Immature natural killer cell (primary cell): ENCODE results near the gene PRXL2B. TPM values are rescaled to one million over a fixed set of nuclear protein-coding genes. Genes with fewer than 3 reads are reported as not detected.
"Not testable (repeated sequence)": the region's sequence is repeated elsewhere in the genome, so short reads cannot be mapped to it uniquely, and the experiment has no call there.

ENCODE experiments used
- DNase-seq, 3 donors: peaks; one replicate each; pipeline ENCODE4 v3.0.0; 2022; ENCODE audit warnings: mixed read lengths in 1 of 3
- H3K27ac Mint-ChIP-seq, 6 donors: one replicate each; pipeline ENCODE4 v1.8.0; 2020; ENCODE audit warnings: mixed read lengths in 6 of 6, mild to moderate bottlenecking in 5 of 6, inconsistent platforms in 4 of 6, moderate library complexity in 3 of 6
- H3K27me3 Mint-ChIP-seq, 3 donors: one replicate each; pipeline ENCODE4 v1.8.0; 2020 to 2021; ENCODE audit warnings: low read depth in 3 of 3, mild to moderate bottlenecking in 3 of 3, mixed read lengths in 3 of 3, moderate library complexity in 3 of 3, inconsistent platforms in 1 of 3
- H3K36me3 Mint-ChIP-seq, 3 donors: one replicate each; pipeline ENCODE4 v1.8.0; 2020; ENCODE audit warnings: mixed read lengths in 3 of 3, inconsistent platforms in 2 of 3, mild to moderate bottlenecking in 2 of 3
- H3K4me1 Mint-ChIP-seq, 2 donors: one replicate each; pipeline ENCODE4 v1.8.0; 2020; ENCODE audit warnings: inconsistent platforms in 2 of 2, mild to moderate bottlenecking in 2 of 2, mixed read lengths in 2 of 2, moderate library complexity in 1 of 2
- H3K4me3 Mint-ChIP-seq, 5 donors: one replicate each; pipeline ENCODE4 v1.8.0; 2020; ENCODE audit warnings: mild to moderate bottlenecking in 5 of 5, mixed read lengths in 5 of 5, inconsistent platforms in 3 of 5, moderate library complexity in 3 of 5
- H3K9me3 Mint-ChIP-seq, 6 donors: one replicate each; pipeline ENCODE4 v1.8.0; 2020; ENCODE audit warnings: mild to moderate bottlenecking in 6 of 6, mixed read lengths in 6 of 6, inconsistent platforms in 4 of 6, moderate library complexity in 3 of 6
- polyA plus RNA-seq, 3 donors: library from polyadenylated mRNA; unstranded; fragments of 300-500 nt; fragmentation: Illumina TruSeq; gene quantifications; one replicate each; pipeline ENCODE4 v1.2.3, GENCODE V29; 2021

The PRXL2B gene
- polyA plus RNA-seq, 3 donors from 2014 or later, result 10.0 to 17.1 (median 13.6) TPM

GRCh38 chr1:2545754-2546514 lies 40.6 kb upstream of the PRXL2B start:
- peak overlapping the region; percentile 24 to 99 (median 98) for H3K27ac Mint-ChIP-seq

GRCh38 chr1:2546515-2547209 lies 39.9 kb upstream of the PRXL2B start:
- Mint-ChIP-seq H3K36me3 (no peaks in the 10 kb centered on the region), H3K27me3 (peaks cover 6 to 26% (median 14%) of the 10 kb centered on the region in 3 donors), H3K4me3 (peak overlapping the region; percentile 85 to 97 (median 91)), H3K27ac (peak overlapping the region; percentile 96 to 99 (median 98)), H3K4me1 (peaks cover 8 to 28% of the 10 kb centered on the region in 2 donors), H3K9me3 (no peaks in the 10 kb centered on the region)
- DNase-seq, result peak; percentile 79 to 88 (median 85)

More at GRCh38 chr1:2545754-2546514, 40.6 kb upstream of the PRXL2B start:
- DNase-seq, result peak; percentile 88 to 92 (median 92)
- Mint-ChIP-seq H3K36me3 (no peaks in the 10 kb centered on the region), H3K4me3 (peak overlapping the region; percentile 85 to 97 (median 91)), H3K4me1 (peaks cover 15 to 32% of the 10 kb centered on the region in 2 donors), H3K9me3 (no peaks in the 10 kb centered on the region), H3K27me3 (peaks cover 6 to 24% (median 14%) of the 10 kb centered on the region in 3 donors)

- DNase-seq, result peak; percentile 49 to 59 (median 55)
- Mint-ChIP-seq H3K4me3 (peak overlapping the region; percentile 85 to 97 (median 91)), H3K36me3 (no peaks in the 10 kb centered on the region), H3K27ac (peak overlapping the region; percentile 96 to 99 (median 98)), H3K9me3 (no peaks in the 10 kb centered on the region), H3K4me1 (peaks cover 8 to 24% of the 10 kb centered on the region in 2 donors), H3K27me3 (peaks cover 4 to 26% (median 14%) of the 10 kb centered on the region in 3 donors)
Measured at GRCh38 chr1:2547210-2548067, 39.1 kb upstream of the PRXL2B start.

- no peaks in the 10 kb centered on the region for H3K36me3 Mint-ChIP-seq
- peak overlapping the region; percentile 96 to 99 (median 98) for H3K27ac Mint-ChIP-seq
- peaks cover 8 to 24% of the 10 kb centered on the region in 2 donors for H3K4me1 Mint-ChIP-seq
- H3K4me3 Mint-ChIP-seq, result peak overlapping the region; percentile 85 to 97 (median 91)
- DNase-seq, result peak; percentile 80 to 82 (median 82)
- H3K27me3 Mint-ChIP-seq, result peaks cover 4 to 26% (median 14%) of the 10 kb centered on the region in 3 donors
- no peaks in the 10 kb centered on the region for H3K9me3 Mint-ChIP-seq
Measured at GRCh38 chr1:2548068-2548589, 38.4 kb upstream of the PRXL2B start.

- not testable (repeated sequence) for H3K36me3 Mint-ChIP-seq
Measured at GRCh38 chr1:2549367-2550029, 37.1 kb upstream of the PRXL2B start.

GRCh38 chr1:2550309-2550861 lies 36.2 kb upstream of the PRXL2B start:
- H3K9me3 Mint-ChIP-seq, DNase-seq: not testable (repeated sequence)
- peaks cover 17 to 34% of the 10 kb centered on the region in 2 donors for H3K4me1 Mint-ChIP-seq

More at GRCh38 chr1:2549367-2550029, 37.1 kb upstream of the PRXL2B start:
- Mint-ChIP-seq H3K27me3 (peaks cover 4 to 26% (median 14%) of the 10 kb centered on the region in 3 donors), H3K27ac (peak overlapping the region; percentile 96 to 99 (median 98)), H3K4me1 (peaks cover 11 to 27% of the 10 kb centered on the region in 2 donors), H3K4me3 (peak overlapping the region; percentile 46 to 94 (median 91))
- H3K9me3 Mint-ChIP-seq, DNase-seq: not testable (repeated sequence)

GRCh38 chr1:2551544-2551943 lies 35.0 kb upstream of the PRXL2B start:
- Mint-ChIP-seq H3K27ac (peak overlapping the region in 1 of 6 donors; percentile 64), H3K4me1 (peaks cover 27 to 43% of the 10 kb centered on the region in 2 donors), H3K27me3 (peaks cover 9 to 34% (median 18%) of the 10 kb centered on the region in 3 donors)
- not testable (repeated sequence) for H3K4me3 Mint-ChIP-seq, H3K9me3 Mint-ChIP-seq, H3K36me3 Mint-ChIP-seq, DNase-seq

More at GRCh38 chr1:2550309-2550861, 36.2 kb upstream of the PRXL2B start:
- H3K36me3 Mint-ChIP-seq, H3K4me3 Mint-ChIP-seq: not testable (repeated sequence)
- Mint-ChIP-seq H3K27ac (peak overlapping the region in 4 of 6 donors; percentile 53 to 87 (median 69)), H3K27me3 (peaks cover 4 to 26% (median 14%) of the 10 kb centered on the region in 3 donors)

GRCh38 chr1:2552189-2552588 lies 34.4 kb upstream of the PRXL2B start:
- Mint-ChIP-seq H3K27me3 (peaks cover 11 to 31% (median 16%) of the 10 kb centered on the region in 3 donors), H3K36me3 (no peaks in the 10 kb centered on the region), H3K27ac (no peak overlapping the region), H3K9me3 (no peaks in the 10 kb centered on the region), H3K4me3 (no peak overlapping the region), H3K4me1 (peaks cover 29 to 44% of the 10 kb centered on the region in 2 donors)
- DNase-seq, result no peak

GRCh38 chr1:2553076-2553475 lies 33.5 kb upstream of the PRXL2B start:
- H3K4me3 Mint-ChIP-seq, H3K9me3 Mint-ChIP-seq, DNase-seq, H3K27ac Mint-ChIP-seq, H3K36me3 Mint-ChIP-seq: not testable (repeated sequence)
- Mint-ChIP-seq H3K4me1 (peaks cover 37 to 45% of the 10 kb centered on the region in 2 donors), H3K27me3 (peaks cover 11 to 25% (median 11%) of the 10 kb centered on the region in 3 donors)

- H3K9me3 Mint-ChIP-seq, result no peaks in the 10 kb centered on the region
- H3K4me1 Mint-ChIP-seq, result peaks cover 33 to 44% of the 10 kb centered on the region in 2 donors
- H3K27ac Mint-ChIP-seq, result peak overlapping the region; percentile 82 to 100 (median 96)
- DNase-seq, result no peak
- H3K4me3 Mint-ChIP-seq, result peak overlapping the region in 2 of 5 donors; percentile 53 to 93
- H3K27me3 Mint-ChIP-seq, result peaks cover 6 to 19% (median 9%) of the 10 kb centered on the region in 3 donors
- H3K36me3 Mint-ChIP-seq, result no peaks in the 10 kb centered on the region
Measured at GRCh38 chr1:2553871-2554620, 32.5 kb upstream of the PRXL2B start.

- peaks cover 32 to 41% of the 10 kb centered on the region in 2 donors for H3K4me1 Mint-ChIP-seq
- H3K27ac Mint-ChIP-seq, result peak overlapping the region; percentile 93 to 100 (median 96)
- DNase-seq, result peak; percentile 36 to 45 (median 41)
- no peaks in the 10 kb centered on the region for H3K9me3 Mint-ChIP-seq
- peak overlapping the region; percentile 47 to 99 (median 98) for H3K4me3 Mint-ChIP-seq
- H3K27me3 Mint-ChIP-seq, result peaks cover 6 to 16% (median 9%) of the 10 kb centered on the region in 3 donors
- H3K36me3 Mint-ChIP-seq, result no peaks in the 10 kb centered on the region
Measured at GRCh38 chr1:2554621-2555387, 31.8 kb upstream of the PRXL2B start.
